GM12878 (cell line): ENCODE measurements around the gene ATP5F1B. TPM values are rescaled to one million over a fixed set of nuclear protein-coding genes. Genes with fewer than 3 reads are reported as not detected.

Experiments used
- ATAC-seq: fragments of 200-7000 bp; cut with Tn5 transposase; 3 replicates; pipeline ENCODE4 v1.9.1; 2020; ENCODE audit warnings: mild to moderate bottlenecking, moderate library complexity
- BruUV-seq: library from RNA; stranded (reverse); fragments of 400-500 nt; replicated peaks from 2 replicates; lab custom pipeline; 2021; lab: Mats Ljungman, UMichigan
- CTCF ChIA-PET: fragments of 300-600 bp; sonication (Branson Sonifier 250); formaldehyde crosslinking; extraction: SDS; loops from one replicate; lab custom pipeline; 2021; ENCODE audit warnings: inconsistent platforms; lab: Yijun Ruan, JAX
- POLR2A ChIA-PET: fragments of 350-600 bp; formaldehyde crosslinking; extraction: SDS; loops from one replicate; lab custom pipeline; 2021; ENCODE audit warnings: inconsistent platforms; lab: Charles Lee
- RAD21 ChIA-PET: fragments of 300-600 bp; sonication (Branson Sonifier 250); formaldehyde crosslinking; loops from one replicate; lab custom pipeline; 2023; ENCODE audit warnings: antibody characterized with exemption; ENCODE audit not compliant: unreplicated experiment; lab: Charles Lee
- SMC1A ChIA-PET: fragments of 300-600 bp; sonication (Branson Sonifier 250); formaldehyde crosslinking; loops from one replicate; lab custom pipeline; 2023; ENCODE audit not compliant: unreplicated experiment, uncharacterized antibody; lab: Charles Lee
- DNase-seq: peaks from one replicate; pipeline ENCODE4 v3.0.0-alpha.2; 2011; ENCODE audit warnings: low read depth, low spot score
- FAIRE-seq: peaks from 3 replicates; lab custom pipeline; 2011; peaks lifted over from hg19 to GRCh38; lab: Jason Lieb, UNC
- H2AFZ ChIP-seq: 2 replicates; pipeline ENCODE4 v1.6.0; 2011; ENCODE audit warnings: low read depth, low read length, control low read depth; ENCODE audit not compliant: control insufficient read depth
- H3K27ac ChIP-seq: 2 replicates; pipeline ENCODE4 v1.5.1; 2011; ENCODE audit warnings: control low read depth; ENCODE audit not compliant: control insufficient read depth, insufficient read depth
- H3K27me3 ChIP-seq, 2 experiments: replicated peaks in 1 of 2; 2 replicates each; pipeline versions ENCODE4 v1.6.0 to v1.6.1; 2011; ENCODE audit warnings: low read length in 1 of 2; ENCODE audit not compliant: control insufficient read depth in 2 of 2, insufficient read depth in 2 of 2
- H3K36me3 ChIP-seq, 2 experiments: 2 replicates each; pipeline ENCODE4 v1.5.1; 2011; ENCODE audit warnings: low read length in 1 of 2; ENCODE audit not compliant: control insufficient read depth in 2 of 2, insufficient read depth in 2 of 2
- H3K4me1 ChIP-seq: 2 replicates; pipeline ENCODE4 v1.6.1; 2011; ENCODE audit warnings: mild to moderate bottlenecking, low read length, moderate library complexity, mixed read lengths; ENCODE audit not compliant: control insufficient read depth, insufficient read depth
- H3K4me2 ChIP-seq: 2 replicates; pipeline ENCODE4 v1.6.0; 2011; ENCODE audit warnings: control low read depth; ENCODE audit not compliant: control insufficient read depth, insufficient read depth
- H3K4me3 ChIP-seq: fragments of 200-600 bp; sonication (generic); 2 replicates; pipeline ENCODE4 v1.5.1; 2016
- H3K79me2 ChIP-seq: 2 replicates; pipeline ENCODE4 v1.6.0; 2011; ENCODE audit warnings: low read length; ENCODE audit not compliant: control insufficient read depth, insufficient read depth
- H3K9ac ChIP-seq: 2 replicates; pipeline ENCODE4 v1.8.0; 2011; ENCODE audit warnings: low read length, control low read depth, mixed read lengths; ENCODE audit not compliant: control insufficient read depth, insufficient read depth
- H3K9me3 ChIP-seq: replicated peaks from 3 replicates; pipeline ENCODE4 v1.5.1; 2011; ENCODE audit warnings: mild to moderate bottlenecking, low read length; ENCODE audit not compliant: control insufficient read depth, insufficient read depth
- H4K20me1 ChIP-seq: 2 replicates; pipeline ENCODE4 v1.6.0; 2011; ENCODE audit not compliant: control insufficient read depth, insufficient read depth
- CBFB ChIP-seq: IDR thresholded peaks from 2 replicates; pipeline ENCODE4 v1.6.1; 2016; ENCODE audit warnings: antibody characterized with exemption, low read depth
- CUX1 ChIP-seq: IDR thresholded peaks from 2 replicates; pipeline ENCODE4 v1.6.1; 2012; ENCODE audit warnings: improper control_type of control experiment, low read depth, low read length; ENCODE audit not compliant: insufficient replicate concordance
- EED ChIP-seq: sonication (generic); IDR thresholded peaks from 2 replicates; pipeline ENCODE4 v1.6.1; 2016; ENCODE audit warnings: antibody characterized with exemption, low read depth
- HDAC2 ChIP-seq: fragments of 200-600 bp; sonication (generic); IDR thresholded peaks from 2 replicates; pipeline ENCODE4 v1.6.1; 2017
- MXI1 ChIP-seq: fragments of 150-350 bp; IDR thresholded peaks from 2 replicates; pipeline ENCODE4 v1.6.1; 2011; ENCODE audit warnings: low read depth, mild to moderate bottlenecking, inconsistent platforms, low read length, improper control_type of control experiment
- NFYB ChIP-seq: IDR thresholded peaks from 2 replicates; pipeline ENCODE4 v1.6.1; 2011; ENCODE audit warnings: low read depth, mild to moderate bottlenecking, low read length, improper control_type of control experiment, moderate library complexity; ENCODE audit not compliant: insufficient read depth
- RAD51 ChIP-seq: fragments of 450-650 bp; IDR thresholded peaks from 2 replicates; pipeline ENCODE4 v1.6.1; 2016; ENCODE audit warnings: moderate library complexity, mild to moderate bottlenecking, inconsistent platforms
- RELB ChIP-seq: fragments of 450-650 bp; IDR thresholded peaks from 2 replicates; pipeline ENCODE4 v1.6.1; 2017; ENCODE audit warnings: low read depth, mild to moderate bottlenecking, moderate library complexity
- SREBF2 ChIP-seq: IDR thresholded peaks from 2 replicates; pipeline ENCODE4 v1.6.1; 2012; ENCODE audit warnings: mild to moderate bottlenecking, low read length
- TAF1 ChIP-seq: IDR thresholded peaks from 2 replicates; pipeline ENCODE4 v1.6.1; 2011; ENCODE audit warnings: mild to moderate bottlenecking, low read depth, low read length, borderline replicate concordance
- ZNF207 ChIP-seq: fragments of 450-650 bp; IDR thresholded peaks from 2 replicates; pipeline ENCODE4 v1.6.1; 2014; ENCODE audit warnings: antibody characterized with exemption, mild to moderate bottlenecking, borderline replicate concordance
- WGBS: methylation state at CpG from one replicate; pipeline ENCODE4 v1.1.6; 2016; ENCODE audit warnings: low lambda C conversion rate; ENCODE audit not compliant: insufficient replicate concordance, insufficient coverage; ENCODE audit errors: missing lambda C conversion rate; 5-methylcytosine and 5-hydroxymethylcytosine counted together
- in situ Hi-C: fragments of 300-500 bp; cut with MboI; formaldehyde crosslinking; loops from 9 replicates; pipeline ENCODE4 v1.14.3; 2018; ENCODE audit warnings: mixed read lengths
- intact Hi-C: fragments of 100-400 bp; cut with micrococcal nuclease; formaldehyde crosslinking; loops from one replicate; pipeline ENCODE4 v1.14.2; 2022; ENCODE audit not compliant: unreplicated experiment
- polyA plus RNA-seq, 11 experiments: library from polyadenylated mRNA; depleted of rRNA in 4 of 11; unstranded in 6 of 11; stranded (reverse) in 5 of 11; fragments of >200 nt; fragmentation: Nextera tagmentation in 4 of 11; fragmentation: Illumina TruSeq in 1 of 11; extraction: Ambion mirVana in 4 of 11; extraction: Trizol in 1 of 11; gene quantifications; 1 replicate in 1 of 11; 2 replicates in 10 of 11; pipeline versions ENCODE4 v1.2.1 to v1.2.3, GENCODE V29; 2011 to 2016; ENCODE audit warnings: inconsistent platforms in 2 of 11, missing spikeins in 2 of 11, low read depth in 1 of 11
- total RNA-seq, 4 experiments: library from RNA; depleted of rRNA in 3 of 4; stranded (reverse); fragments of >200 nt in 3 of 4; fragmentation: Illumina TruSeq in 1 of 4; extraction: Trizol in 1 of 4; gene quantifications; 2 replicates each; pipeline versions ENCODE4 v1.2.1 to v1.2.3, GENCODE V29; 2013 to 2021
- TF ChIP-seq, protein P1 (sequence below): IDR thresholded peaks from 2 replicates; pipeline ENCODE4 v1.6.1; 2011; ENCODE audit warnings: low read depth, low read length, improper control_type of control experiment, borderline replicate concordance
- TF ChIP-seq, protein P2 (sequence below): IDR thresholded peaks from 2 replicates; pipeline ENCODE4 v1.6.1; 2011; ENCODE audit warnings: mild to moderate bottlenecking, low read depth, low read length, moderate library complexity; ENCODE audit not compliant: insufficient replicate concordance

ATP5F1B gene
- total and polyA plus RNA-seq, 10 of the 15 experiments (the other 5 are each of a cell fraction or from before 2014, with no cell fraction given): 671 to 1,908 (median 1,031) TPM

DNA sequence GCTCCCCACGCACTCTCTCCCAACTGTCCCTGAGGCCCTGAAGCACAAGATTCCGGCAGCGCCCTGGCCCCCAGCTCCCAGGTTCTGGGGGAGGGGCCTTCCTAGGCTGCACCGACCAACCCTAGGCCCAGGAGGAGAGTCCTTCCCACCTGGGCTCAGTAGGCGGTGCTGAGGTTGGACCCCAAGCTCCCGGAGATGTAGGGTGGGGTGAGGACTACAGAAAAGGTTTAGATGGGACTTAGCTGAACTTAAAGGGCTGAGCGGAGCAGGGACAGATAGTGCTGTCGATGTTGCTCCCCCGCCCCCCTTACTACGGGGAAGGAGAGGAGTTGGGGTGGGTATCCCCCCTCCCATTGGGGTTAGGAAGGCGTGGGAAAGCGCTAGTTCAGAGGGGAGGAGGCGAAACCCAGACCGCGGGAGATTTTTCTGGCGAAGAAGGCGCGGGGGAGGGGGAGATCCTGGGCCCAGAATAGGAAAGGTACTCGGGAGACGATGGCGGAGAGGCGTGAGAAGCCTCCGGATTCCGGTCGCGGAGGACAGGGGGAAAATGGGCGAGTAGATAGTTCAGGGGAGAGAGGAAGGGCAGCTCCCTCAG, 11.4 kb downstream of the ATP5F1B start:
- 5% methylated on average over 27 of the region's 27 CpGs for WGBS
- CTCF ChIA-PET: interaction anchor here (0.8 to 6.1 kb wide), 11 partner anchors 10 to 367 kb away, joined by 3 to 73 read pairs (median 4); no protein-coding TSS in a partner anchor
- TF ChIP-seq HDAC2 (no peak), CBFB (no peak), MXI1 (0 out of 2 replicates have a peak, but pooled peaks have one; percentile 45), EED (peak; percentile 7; the same call in 1 of the 2 replicates), ZNF207 (no peak), TAF1 (0 out of 2 replicates have a peak, but pooled peaks have one; percentile 23), CUX1 (peak; percentile 51), SREBF2 (no peak), RELB (0 out of 2 replicates have a peak, but pooled peaks have one; percentile 47), NFYB (0 out of 2 replicates have a peak, but pooled peaks have one; percentile 16), RAD51 (no peak)
- TF ChIP-seq, protein P1, sequence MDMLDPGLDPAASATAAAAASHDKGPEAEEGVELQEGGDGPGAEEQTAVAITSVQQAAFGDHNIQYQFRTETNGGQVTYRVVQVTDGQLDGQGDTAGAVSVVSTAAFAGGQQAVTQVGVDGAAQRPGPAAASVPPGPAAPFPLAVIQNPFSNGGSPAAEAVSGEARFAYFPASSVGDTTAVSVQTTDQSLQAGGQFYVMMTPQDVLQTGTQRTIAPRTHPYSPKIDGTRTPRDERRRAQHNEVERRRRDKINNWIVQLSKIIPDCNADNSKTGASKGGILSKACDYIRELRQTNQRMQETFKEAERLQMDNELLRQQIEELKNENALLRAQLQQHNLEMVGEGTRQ: no peak
- TF ChIP-seq, protein P2, sequence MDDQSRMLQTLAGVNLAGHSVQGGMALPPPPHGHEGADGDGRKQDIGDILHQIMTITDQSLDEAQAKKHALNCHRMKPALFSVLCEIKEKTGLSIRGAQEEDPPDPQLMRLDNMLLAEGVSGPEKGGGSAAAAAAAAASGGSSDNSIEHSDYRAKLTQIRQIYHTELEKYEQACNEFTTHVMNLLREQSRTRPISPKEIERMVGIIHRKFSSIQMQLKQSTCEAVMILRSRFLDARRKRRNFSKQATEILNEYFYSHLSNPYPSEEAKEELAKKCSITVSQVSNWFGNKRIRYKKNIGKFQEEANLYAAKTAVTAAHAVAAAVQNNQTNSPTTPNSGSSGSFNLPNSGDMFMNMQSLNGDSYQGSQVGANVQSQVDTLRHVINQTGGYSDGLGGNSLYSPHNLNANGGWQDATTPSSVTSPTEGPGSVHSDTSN: no peak

More for the DNA sequence above, 11.4 kb downstream of the ATP5F1B start:
- DNase-seq: no peak
- no TSS peak for BruUV-seq
- ChIA-PET POLR2A (interaction anchor here (0.5 to 6.9 kb wide), 17 partner anchors 9 to 413 kb away, joined by 3 to 155 read pairs (median 7); partner anchors contain the start of genes ATP5F1B, NACA, PTGES3 and RNF41), SMC1A (interaction anchor here (0.8 to 6.1 kb wide), 11 partner anchors 11 to 318 kb away, joined by 3 to 68 read pairs (median 5); partner anchors contain the start of genes ATP5F1B, CNPY2 and PTGES3), RAD21 (interaction anchor here (0.6 to 10.0 kb wide), 10 partner anchors 12 to 506 kb away, joined by 3 to 176 read pairs (median 5); partner anchors contain the start of genes ESYT1, NACA, PTGES3 and STAT2)
- no peak for FAIRE-seq
- Histone ChIP-seq H3K9ac (peak overlapping the region; percentile 92), H3K27me3 (no peaks in the 10 kb centered on the region), H4K20me1 (no peaks in the 10 kb centered on the region), H3K4me1 (peaks cover 34% of the 10 kb centered on the region), H3K27ac (peak overlapping the region; percentile 87), H2AFZ (peak overlapping the region; percentile 46), H3K4me3 (peak overlapping the region; percentile 91), H3K36me3 (peaks cover 5 to 10% of the 10 kb centered on the region in 2 experiments; a peak in 3 of 4 replicates), H3K9me3 (no peaks in the 10 kb centered on the region), H3K79me2 (peaks cover 64% of the 10 kb centered on the region), H3K4me2 (peak overlapping the region; percentile 95)
- peak; percentile 1; the same call in 1 of the 3 replicates for ATAC-seq
- in situ Hi-C loops (loop anchor here (10.0 kb wide), 1 partner anchor 450 kb away; the partner anchor contains the start of gene NAB2), intact Hi-C loops (no loop called here)
